CD4-positive, alpha-beta T cell treated with Interleukin-6 for 4 hours (primary cell): ENCODE results near the gene UBE2D3.

Experiments used
- DNase-seq: peaks from one replicate; pipeline ENCODE4 v3.0.0-alpha.2; 2020; ENCODE audit warnings: mixed read lengths

UBE2D3 gene

DNA sequence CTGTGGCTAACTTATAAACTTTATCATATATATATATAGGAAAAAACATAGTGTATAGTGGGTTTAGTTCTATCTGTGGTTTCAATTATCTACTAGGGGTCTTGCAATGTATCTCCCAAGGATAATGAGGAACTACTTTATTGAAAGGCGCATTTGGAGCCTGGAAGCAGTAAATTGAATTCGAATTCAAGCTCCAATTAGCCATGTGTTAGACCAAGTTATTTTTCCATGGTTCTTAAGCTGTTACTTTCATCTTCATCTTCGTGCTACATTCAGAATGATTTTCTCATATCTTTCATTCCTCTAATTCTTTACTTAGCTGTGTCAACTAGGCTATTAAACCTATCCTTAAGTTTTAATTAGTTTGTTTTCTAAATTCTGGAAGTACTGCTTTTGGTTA, 39.4 kb downstream of the UBE2D3 start:
- DNase-seq: no peak

- DNase-seq: no peak
Observed at GRCh38 chr4:102787096-102787881, 40.1 kb downstream of the UBE2D3 start.

DNA sequence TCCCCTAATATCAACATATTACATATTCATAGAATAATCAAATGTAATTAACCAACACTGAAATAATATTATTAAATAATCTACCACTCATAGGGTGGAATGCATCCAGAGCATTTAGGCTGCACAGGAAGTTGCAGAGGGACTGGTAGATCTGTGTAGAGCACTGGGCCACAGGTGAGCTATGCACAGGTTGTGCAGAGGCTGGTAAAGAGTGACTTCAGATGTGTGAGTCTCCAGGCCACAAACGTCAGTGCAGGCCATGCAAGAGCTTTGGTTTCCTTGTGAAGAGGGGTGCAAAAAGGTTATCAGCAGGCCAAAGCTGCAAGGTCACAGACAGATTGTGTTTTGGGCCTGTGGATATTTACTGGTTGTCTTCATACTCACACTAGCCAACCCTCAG, 41.1 kb downstream of the UBE2D3 start:
- no peak for DNase-seq

DNA sequence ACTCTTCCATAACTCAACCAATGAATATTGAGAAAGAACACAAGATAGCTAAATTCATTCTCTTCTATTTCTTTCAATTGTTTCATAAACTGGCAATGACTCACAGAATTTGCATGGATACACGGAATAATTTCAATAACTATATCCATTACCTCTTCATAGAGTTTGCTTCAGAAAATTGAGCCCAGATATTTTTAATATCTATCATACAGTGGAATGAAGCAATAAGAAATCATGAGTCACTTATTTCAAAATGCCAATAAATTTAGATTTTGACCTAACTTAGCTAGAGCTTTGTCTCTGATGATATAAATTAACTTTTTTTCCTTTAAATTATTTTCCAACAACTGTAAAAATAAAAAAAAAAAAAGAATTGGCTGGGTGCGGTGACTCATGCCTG, 44.3 kb downstream of the UBE2D3 start:
- DNase-seq: no peak

DNA sequence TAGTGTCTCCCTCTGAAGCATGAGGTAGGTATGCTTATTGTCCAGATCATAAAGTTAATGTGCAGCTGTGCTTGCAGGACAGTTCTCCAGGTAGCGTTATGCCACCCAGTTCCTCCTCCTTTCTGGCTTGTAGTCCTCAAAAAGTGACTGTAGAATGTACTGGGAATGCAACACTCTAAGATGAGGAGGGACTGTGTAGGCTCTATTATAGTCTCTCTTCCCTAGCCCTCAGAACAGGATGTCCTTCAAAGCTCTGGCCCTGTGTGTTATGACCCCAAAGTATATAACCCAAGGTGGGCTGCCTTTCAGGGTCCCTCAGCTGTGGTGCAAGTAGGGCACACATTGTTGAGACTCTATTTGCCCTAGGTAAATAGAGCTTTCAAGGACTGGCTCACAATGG, 45.8 kb downstream of the UBE2D3 start:
- no peak for DNase-seq

DNA sequence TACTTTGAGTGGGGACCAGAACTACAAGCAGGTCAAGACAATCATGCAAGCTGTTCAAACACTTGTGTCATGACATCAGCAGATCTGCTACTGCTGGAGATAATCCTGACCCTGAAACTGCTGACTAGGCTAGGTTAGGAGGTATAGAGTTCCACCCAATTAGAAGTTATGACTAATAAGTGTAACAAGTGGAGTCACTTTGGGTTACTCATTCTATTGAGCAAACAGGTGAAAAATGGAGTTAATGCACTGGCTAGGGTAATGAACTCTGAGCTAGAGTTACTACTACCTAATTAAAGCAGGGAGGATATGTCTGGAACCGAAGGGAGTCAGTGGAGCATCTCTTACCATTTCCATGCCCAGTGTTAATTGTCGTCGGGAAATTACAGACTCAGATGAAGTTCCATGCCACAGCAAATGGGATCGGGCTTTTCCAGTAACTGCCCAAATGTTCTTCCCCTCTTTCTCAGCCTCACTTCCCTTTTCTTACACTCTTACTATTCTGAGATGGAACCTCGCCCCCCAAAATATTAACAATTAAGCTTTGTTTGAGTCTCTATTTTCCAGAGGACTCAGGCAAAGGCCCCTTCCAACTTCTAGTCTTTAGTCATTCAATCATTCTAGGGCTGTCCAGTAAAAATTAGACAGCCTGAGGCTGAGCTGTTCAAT, 46.7 kb downstream of the UBE2D3 start:
- no peak for DNase-seq

GRCh38 chr4:102779204-102779603, 48.1 kb downstream of the UBE2D3 start:
- no peak for DNase-seq

DNA sequence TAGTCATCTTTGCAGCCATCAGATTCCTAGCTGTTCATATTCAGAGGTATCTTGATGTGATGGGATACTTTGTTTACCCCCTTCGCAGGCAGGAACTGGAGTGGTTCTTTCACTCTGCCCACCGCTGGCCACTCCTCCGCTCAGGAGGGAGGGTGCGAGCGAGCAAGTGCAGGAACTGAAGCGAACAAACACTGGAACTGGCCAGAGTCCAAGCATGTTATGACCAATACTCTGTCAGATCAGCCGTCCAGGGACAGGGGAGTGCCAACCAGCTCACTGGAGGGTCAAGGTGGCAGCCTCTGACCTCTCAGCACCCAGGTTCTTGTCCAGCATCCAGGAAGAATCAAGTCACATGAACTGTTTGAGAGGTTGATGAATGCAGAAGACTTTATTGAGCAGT, 48.6 kb downstream of the UBE2D3 start:
- no peak for DNase-seq

- DNase-seq: no peak
Observed at GRCh38 chr4:102775805-102776204, 51.5 kb downstream of the UBE2D3 start.

- no peak for DNase-seq
Observed at GRCh38 chr4:102774254-102774653, 53.1 kb downstream of the UBE2D3 start.

- DNase-seq: no peak
Observed at GRCh38 chr4:102772738-102773340, 54.5 kb downstream of the UBE2D3 start.

- DNase-seq: no peak
Observed at GRCh38 chr4:102764901-102765300, 62.5 kb downstream of the UBE2D3 start.

DNA sequence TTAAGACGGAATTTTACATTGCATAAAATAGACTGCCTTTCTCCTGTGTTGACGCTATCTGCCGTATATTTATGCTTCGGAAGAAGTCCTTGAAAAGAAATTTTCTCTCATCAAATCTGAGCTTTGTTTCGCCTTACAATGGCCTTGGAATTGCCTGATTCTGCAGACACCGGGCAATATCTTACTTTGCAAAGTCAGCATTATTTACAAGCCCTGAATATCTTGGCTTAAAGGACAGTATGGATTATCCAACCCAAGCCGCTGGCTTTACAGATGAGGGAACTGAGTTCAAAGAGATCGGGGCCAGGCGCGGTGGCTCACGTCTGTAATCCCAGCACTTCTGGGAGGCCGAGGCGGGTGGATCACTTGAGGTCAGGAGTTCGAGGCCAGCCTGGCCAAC, 65.4 kb downstream of the UBE2D3 start:
- no peak for DNase-seq

DNA sequence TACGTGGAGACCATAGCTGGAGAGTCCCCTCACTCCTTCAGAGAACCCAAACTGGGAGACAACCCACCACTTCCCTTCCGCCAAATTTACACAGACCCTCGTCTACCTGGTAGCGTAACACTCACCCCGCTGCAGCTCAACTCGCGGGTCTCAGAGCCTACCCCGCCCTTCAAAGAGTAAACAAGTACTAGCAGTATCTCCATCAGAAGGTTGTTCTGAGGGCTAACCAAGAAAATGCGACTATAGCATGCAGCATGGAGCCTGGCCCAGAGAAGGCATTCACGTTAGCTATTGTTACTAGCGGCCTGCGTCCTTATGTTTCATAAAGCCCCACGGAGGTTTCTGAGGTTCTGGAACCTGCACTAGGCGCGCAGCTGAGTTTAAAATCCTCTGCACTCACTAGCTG, 66.1 kb downstream of the UBE2D3 start:
- peak; percentile 32 for DNase-seq

- DNase-seq: peak; percentile 91
Observed at GRCh38 chr4:102760645-102761295, 66.6 kb downstream of the UBE2D3 start, which contains the start of gene MANBA. MANBA (minus strand) TSS chr4:102760968; CDS start chr4:102760894, 74 bp downstream.

DNA sequence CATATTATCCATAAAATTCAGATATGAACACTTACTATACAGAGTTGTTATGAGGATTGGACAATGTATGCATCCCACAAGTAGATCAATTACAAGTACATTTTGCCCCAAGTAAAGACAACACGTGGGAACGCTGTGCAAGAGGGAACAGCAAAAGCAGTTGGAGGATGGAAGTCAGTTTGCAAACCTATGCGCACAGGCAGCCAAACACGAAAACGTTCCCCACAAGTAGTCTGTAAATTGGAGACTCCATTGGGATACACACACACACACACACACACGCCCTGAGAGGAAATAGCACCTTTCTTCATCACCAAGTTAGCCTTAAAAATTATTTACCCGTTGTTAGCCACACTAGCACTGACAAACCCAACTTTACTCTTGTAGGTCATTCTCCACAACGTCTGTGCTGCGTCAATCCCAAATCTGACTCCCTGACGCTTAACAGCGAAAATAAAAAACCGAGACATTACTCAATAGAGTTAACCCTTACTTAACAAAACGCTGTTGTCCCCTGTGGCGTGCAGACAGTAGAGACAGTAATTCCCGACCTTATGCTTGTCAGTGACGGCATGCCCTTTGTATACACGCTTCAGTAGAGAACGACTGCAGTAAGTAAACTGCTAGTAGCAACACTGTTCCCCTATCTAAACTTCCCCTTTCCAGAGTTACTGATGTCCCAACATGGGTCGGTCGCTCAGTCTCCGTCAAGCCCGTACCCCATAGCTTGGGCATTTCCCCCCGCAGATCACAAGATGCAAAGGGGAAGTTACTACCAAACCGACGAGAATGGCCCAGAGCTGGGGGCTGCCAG, 67.3 kb downstream of the UBE2D3 start:
- DNase-seq: peak; percentile 11

DNA sequence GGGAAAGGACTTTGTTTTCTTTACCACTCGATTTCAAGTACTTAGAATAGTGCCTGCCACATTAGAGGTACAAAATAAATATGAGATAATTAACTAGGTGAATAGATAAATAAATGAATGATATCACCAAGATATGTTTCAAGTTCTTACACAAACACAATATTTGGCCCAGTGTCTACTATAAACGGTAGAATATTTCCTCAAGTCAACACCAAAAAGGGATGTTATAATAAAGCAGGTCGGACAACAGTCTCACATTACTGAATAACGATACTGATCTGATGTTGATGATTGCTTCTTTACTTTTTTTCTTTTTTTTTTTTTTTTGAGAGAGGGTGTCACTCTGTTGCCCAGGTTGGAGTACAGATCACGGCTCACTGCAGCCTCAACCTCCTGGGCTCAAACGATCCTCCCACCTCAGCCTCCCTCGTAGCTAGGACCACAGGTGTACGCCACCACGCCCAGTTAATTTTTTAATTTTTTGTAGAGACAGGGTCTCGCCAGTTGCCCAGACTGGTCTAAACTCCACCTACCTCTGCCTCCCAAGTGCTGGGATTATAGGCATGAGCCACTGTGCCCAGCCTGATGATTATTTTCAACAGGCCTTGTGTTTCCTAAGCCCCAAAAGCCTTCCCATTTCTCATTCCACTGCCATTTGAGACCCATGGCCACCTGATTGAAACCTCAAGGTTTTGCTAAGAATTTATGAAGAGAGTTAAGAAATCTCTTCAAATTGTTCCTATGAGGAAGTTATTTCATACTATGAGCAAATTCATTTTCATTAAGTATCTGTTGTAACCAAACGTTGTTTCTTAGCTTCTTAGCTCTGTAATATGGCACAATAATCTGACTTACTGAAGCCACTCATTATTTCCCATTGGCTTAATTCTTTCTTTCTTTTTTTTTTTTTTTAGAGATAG, 68.8 kb downstream of the UBE2D3 start:
- DNase-seq: no peak

GRCh38 chr4:102757681-102758080, 69.7 kb downstream of the UBE2D3 start:
- no peak for DNase-seq

- no peak for DNase-seq
Observed at GRCh38 chr4:102754044-102754443, 73.3 kb downstream of the UBE2D3 start.

DNA sequence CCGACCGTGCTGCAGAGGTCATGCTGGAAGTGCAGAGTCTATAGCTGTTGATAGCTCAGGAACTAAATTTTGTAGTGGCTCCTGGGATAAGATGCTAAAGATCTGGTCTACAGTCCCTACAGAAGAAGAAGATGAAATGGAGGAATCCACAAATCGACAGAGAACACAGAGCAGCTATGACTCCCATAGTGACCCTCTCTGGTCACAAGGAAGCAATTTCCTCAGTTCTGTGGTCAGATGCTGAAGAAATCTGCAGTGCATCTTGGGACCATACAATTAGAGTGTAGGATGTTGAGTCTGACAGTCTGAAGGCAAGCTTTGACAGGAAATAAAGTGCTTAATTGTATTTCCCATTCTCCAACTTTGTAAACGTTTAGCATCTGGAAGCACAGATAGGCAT, 75.4 kb downstream of the UBE2D3 start:
- no peak for DNase-seq
